Measurements from ENCODE around the gene PDLIM5. TPM values are rescaled to one million over a fixed set of nuclear protein-coding genes. Genes with fewer than 3 reads are reported as not detected.
"Not testable (repeated sequence)": the region's sequence is repeated elsewhere in the genome, so short reads cannot be mapped to it uniquely, and the experiment has no call there.

The PDLIM5 gene
- total RNA-seq, 1 donor from 2014 or later: 70.8 TPM

DNA sequence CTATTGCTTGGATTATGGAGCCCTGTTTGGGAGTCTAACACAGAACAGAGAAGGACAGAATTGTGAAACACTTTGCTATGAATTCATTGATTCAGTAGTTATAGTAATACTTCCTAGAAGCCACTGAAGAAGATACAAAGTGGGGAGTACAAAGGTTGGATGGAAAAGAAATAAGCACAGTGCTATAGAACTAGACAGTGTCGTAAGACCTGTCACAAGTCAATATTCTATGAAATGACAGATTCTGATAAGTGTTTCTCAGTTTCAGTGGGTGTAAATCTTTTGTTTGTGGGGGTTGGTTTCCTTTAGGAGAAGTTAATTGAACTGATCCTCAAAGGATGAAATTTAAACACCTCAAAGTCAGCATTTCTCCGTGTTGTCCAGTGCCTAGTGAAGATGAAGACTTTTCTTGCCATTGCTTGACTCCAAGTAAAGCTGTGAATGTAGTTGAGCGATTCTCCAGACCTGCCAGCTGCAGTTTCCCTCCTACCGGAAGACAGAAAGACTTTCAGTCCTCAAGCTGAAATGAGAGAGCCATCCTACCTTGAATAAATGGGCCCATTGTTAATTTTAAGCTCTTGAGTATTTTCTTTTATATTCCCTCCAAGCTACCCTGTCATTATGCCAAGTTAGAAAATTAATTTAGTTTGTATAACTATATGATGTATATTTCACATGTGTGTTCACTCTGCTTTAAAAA is 7.9 kb downstream of the PDLIM5 start:
- DNase-seq (ENCODE audit: low read depth in 2 of 2): no peak

DNA sequence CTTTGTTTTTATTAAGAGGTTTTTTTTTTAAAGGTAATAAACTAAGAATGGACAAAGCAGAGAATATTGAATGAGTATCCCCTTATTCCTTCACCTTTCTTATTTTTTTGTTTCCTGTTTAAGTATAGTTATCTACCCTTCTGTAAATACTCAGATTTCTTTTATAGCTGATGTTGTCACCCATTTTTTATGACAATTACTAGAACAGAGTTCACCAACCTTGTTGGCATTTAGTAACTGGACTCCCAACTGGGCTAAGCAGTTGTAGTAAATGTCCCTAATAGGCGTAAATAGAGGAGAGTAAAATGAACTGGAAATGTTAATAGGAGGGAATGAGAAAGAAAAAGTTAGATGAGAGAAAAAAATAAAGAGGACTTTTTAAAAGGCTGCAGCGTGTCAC is 9.8 kb downstream of the PDLIM5 start:
- no peak for DNase-seq (ENCODE audit: low read depth in 2 of 2)

DNA sequence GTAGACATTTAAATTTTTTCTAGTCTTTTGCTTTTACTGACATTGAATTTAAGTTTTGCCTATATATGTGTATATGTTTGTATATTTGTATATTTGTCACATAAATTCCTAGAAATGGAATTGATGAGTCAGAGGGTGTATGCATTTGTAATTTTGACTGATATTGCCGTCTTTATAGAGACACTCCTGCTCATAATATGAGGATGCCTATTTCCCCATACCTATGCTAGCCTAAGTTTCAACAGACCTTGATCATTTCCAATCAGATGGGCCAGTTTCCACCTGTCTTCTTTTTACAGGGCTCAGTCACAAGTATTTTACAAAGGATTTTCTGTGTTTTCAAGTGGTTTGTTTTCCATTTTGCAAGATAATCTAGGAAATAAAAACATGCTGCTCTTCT is 10.8 kb downstream of the PDLIM5 start:
- DNase-seq (ENCODE audit: low read depth in 2 of 2): no peak

DNA sequence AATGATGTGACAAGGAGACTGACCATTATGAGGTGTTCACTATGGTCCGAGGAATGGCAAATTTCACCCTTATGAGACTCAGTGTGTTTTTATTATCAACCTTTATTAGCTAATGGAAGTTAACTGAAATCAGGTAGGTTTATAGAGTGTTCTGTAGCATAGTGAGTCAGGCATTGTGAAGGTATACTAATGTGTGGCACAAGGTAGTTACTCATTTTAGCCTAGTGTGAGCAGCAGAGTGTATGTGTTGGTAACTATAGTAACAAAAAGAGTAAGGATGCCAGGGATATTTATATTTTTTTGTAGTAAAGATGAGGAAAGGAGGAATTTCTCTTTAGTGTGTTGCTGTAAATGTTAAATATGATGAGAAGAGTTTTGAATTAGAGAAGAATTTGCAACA is 12.0 kb downstream of the PDLIM5 start:
- DNase-seq (ENCODE audit: low read depth in 2 of 2): peak; percentile 26 to 45

DNA sequence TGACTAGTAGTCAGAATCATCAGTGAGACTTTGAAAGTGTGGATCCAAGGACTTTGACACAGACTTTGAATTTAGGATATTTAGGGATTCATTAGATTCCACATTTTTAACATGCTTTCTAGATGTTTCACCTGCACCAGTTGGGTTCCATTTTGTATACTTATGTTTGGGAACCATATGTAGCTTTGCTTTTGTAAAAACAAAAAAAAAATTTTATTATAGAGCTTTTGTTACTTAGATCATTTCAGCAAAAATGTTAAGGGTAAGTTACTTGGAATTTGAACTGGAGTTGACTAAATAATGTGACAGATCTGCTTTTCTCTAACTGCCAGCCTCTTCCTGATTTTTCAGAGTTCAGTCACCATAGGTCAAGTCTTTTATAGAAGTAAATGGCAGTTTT is 14.6 kb downstream of the PDLIM5 start:
- no peak for DNase-seq (ENCODE audit: low read depth in 2 of 2)

DNA sequence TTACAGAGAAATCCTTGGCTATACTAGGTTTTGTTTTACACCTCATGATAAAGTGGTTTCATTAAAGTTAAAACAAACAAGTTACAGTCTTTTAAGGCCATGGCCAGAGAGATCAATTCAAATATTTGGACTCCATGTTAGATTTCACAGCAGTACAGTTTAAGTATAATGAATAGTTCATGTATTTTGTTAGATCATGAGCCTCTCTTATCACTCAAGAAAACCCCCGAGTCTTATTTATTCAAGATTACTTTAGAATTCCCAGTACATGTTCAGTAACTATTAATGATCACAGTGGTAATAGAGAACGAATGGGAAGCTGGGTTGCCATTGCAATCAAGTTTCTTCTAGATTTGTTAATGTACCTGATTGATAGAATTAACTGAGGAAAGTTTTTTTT is 15.2 kb downstream of the PDLIM5 start:
- DNase-seq (ENCODE audit: low read depth in 2 of 2): no peak

DNA sequence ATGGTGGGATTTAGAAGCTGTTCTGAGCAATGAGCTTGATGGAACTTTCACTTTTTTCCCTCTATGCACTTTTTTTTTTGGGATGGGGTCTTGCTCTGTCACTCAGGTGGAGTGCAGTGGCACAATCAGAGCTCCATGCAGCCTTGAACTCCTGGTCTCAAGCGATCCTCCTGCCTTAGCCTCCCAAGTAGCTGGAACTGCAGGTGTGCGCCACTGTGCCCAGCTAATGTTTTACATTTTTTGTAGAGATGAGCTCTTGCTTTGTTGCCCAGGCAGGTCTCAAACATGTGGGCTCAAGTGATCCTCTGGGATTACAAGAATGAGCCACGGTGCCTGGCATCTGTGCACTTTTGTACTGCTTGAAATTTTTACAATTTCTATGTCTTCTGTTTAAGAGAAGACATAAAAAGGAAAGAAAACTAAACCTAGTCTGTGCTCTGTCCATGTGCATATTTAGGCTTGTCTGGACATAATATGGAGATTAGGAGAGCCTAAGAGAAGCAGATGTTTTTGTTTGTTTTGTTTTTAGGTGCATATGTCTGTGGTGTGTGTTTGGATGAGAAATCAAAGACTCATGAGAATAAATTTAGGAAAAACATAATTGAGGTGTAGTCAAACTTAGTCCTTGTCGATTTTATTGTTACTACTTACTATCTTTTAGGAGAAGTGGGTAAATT is 16.5 kb downstream of the PDLIM5 start:
- no peak for DNase-seq (ENCODE audit: low read depth in 2 of 2)

DNA sequence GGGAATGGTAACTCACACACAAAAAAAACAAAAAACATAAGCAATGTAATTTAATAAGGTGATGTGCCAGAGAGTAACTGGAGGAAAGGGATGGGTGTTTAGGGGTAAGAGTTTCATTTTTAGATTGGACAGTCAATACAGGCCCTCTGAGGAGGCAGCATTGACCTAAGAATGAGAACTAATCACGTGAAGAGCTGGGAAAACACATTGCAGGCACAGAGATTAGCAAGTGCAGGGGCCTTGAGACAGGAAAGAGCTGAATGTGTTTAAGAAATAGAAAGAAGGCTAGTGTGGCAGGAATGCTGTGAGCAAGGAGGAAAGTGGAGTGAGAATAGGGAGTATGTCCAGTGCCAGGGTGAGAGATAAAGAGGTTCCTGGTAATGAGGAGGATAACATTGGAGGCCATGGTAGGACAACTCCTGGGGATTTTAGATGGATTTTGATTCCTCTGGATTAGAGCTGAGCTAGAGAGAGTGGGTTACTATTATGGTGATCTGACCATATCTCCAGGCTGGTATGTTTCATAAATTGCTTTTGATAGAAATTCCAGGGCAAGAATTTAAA is 17.6 kb downstream of the PDLIM5 start:
- DNase-seq (ENCODE audit: low read depth in 2 of 2): peak in 1 of 2 donors; percentile 13

DNA sequence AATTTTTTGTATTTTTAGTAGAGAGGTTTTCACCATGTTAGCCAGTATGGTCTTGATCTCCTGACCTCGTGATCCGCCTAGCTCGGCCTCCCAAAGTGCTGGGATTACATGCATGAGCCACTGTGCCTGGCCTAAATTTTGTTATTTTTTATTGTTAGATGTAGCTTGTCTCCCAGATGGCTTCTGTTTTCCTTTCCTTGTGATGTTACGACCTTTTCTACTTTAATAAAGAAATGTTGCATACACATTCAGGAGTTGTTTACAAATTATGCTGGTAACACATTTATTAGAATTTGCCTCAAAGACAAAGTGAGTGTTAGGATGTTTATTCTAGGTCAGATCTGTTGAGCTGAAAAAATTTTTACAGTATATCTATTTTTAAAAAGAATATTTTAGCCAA is 18.4 kb downstream of the PDLIM5 start:
- no peak for DNase-seq (ENCODE audit: low read depth in 2 of 2)

DNA sequence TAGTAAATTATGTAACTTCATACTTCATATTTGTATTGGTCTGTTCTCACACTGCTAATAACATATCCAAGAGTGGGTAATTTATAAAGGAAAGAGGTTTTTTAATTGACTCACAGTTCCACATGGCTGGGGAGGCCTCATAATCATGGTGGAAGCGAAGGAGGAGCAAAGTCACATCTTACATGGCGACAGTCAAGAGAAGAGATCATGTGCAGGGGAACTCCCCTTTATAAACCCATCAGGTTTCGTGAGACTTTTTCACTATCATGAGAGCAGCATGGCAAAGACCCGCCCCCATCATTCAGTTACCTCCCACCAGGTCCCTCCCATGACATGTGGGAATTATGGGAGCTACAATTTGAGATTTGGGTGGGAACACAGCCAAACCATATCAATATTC is 19.0 kb downstream of the PDLIM5 start:
- not testable (repeated sequence) for DNase-seq (ENCODE audit: low read depth in 2 of 2)

DNA sequence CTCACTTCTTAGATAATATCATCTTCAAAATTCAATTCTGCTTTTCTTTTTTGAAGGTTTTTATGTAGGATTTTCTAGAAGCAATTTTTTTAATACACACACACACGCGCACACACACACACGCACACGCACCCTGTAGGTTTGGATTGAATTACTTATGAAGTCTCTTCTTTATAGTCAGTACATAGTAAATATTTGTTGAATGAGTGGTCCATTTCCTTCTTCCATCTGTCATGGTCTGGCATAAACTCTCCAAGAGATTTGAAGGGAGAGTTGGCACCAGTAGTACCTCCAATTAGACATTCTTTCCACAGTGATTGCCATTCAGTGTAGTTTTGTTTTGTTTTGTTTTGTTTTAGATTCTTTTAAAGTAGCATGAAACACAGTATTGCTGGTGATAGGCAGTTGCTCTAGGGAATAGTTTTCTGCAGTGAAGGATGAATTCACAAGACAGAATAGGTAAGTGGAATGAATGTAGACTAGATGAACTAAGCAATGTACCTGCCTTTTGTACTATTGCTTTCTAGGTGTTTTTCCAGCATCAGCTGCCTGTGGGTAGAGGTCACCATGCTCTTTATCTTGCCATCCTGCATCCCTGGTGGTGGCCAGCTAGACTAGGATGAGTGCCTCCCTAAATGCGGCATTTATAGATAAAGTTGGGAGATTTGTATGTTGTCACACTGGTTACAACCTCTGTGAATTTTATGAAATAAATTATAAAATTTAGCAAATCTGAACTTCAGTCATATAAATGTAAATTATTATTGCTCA is 20.5 kb downstream of the PDLIM5 start:
- peak; percentile 83 to 86 for DNase-seq (ENCODE audit: low read depth in 2 of 2)

DNA sequence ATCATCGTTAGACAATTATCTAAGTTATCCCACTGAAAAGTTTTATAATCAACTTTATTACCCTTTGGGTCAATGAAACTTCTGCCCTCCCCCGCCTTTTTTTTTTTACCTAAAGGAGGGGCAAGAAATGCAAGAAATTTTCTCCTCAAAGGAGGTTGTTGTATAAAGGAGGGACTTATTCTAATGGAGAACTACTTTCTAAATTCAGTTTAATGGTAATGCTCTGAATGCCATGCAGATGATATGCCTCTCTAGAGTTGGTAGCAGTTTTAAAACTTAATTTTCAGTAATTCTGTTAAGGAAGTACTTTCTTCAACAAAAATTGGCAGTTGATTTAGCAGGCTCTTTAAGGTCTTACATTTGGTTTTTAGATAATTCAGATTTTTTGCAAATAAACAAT is 23.3 kb downstream of the PDLIM5 start:
- no peak for DNase-seq (ENCODE audit: low read depth in 2 of 2)

DNA sequence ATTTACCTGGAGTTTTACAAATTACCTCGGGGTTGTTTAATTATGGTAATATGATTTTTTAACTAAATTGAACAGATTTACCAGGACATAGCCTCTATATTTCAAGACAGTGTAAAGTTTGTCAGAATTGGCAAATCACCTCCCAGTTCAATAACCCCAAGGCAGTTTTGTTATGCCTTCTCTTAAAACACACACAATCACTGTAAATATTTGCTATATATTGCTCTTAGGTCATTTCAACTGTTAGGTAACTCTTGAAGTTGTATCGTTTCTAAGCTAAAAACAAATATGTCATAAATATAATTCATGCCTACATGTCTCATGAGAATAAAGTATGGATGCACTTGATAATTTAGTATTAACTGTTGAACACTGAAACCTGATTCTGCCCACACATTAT is 24.1 kb downstream of the PDLIM5 start:
- DNase-seq (ENCODE audit: low read depth in 2 of 2): no peak

DNA sequence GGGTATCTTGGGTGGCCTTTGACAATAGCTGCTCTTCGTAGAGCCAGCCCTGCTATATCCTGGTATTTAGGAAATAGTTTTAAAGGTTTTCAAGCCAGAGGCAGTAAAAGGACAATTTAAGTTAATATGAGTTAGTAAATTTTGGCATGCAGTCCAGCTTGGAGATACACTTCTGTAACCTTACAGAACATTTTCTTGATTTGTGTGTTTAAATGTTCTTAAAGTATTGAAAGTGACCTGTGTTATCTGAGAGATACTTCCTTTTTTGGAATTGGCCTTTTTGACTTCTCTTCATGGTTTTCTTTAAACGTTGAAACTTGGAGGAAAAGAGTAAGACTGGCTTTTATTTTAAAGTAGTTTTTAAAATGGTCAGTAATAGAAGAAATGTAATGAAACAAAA is 25.5 kb downstream of the PDLIM5 start:
- DNase-seq (ENCODE audit: low read depth in 2 of 2): no peak

DNA sequence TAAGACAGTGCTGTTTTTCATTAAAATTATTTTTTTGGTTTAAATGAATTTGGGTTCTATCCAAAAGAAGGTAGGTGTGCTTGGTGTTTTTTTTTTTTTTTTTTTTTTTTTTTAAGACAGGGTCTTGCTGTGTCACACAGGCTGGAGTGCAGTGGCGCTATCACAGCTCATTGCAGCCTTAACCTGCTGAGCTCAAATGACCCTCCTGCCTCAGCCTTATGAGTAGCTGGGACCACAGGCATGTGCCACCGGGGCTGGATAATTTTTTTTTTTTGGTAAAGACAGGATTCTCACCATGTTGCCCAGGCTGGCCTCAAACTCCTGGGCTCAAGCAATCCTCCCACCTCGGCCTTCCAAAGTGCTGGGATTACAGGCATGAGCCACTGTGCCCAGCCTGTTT is 27.1 kb downstream of the PDLIM5 start:
- DNase-seq (ENCODE audit: low read depth in 2 of 2): not testable (repeated sequence)

DNA sequence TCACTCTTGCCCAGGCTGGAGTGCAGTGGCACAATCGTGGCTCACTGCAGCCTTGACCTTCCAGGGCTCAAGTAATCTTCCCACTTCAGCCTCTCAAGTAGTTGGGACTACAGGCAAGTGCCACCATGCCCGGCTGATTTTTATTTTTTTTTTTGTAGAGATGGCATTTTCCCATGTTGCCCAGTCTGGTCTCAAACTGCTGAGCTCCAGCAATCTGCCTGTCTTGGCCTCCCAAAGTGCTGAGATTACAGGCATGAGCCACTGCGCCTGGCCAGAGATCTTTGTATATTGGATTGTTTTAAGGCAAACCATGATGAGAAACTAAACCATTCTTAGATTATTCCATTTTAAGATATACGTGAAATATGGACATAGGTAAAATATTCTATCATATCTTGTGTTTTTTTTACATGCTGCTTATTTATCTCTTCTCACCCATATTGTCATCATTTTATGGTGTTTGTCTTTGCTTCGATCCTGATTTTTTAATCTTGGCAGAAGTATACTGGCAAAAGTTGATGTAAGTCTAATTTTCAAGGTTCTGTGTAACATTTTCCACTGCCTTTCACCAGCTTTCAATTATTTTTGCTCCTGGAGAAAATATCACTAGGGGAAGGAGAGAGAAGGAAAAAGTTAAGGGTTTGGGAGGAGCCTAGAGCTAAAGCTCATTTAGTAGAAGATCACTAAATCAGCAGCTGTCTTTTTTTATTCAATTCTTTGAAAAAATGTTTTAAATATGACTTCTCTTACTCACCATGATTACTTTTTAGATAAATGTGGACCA is 27.8 kb downstream of the PDLIM5 start:
- DNase-seq (ENCODE audit: low read depth in 2 of 2): no peak

DNA sequence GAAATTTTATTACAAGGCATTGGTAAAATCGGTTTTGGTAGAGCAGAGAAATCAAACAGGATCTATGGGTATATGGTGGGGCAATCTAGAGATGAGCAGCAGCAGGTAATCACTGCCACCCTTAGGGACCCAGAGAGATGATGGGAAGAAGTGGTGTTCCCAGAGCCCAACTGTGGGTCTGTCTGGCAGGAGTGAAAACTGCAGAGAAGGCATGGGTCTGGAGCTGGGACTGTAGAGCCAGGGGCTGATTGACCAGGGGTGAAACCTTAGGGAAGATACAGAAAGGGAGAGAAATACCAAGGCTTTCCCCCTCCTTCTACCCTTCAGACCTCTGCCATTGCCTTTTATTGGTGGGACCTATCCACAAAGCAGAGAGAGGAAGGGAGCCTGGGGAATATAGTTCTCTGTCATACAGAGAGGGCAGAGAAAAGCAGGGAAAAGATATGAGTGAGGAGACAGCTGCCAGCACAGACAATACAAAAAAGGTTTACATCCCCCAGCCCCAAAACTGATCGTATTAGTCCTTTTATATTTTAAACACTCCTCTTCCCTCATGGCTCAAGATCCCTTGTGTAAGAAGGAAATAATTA is 28.7 kb downstream of the PDLIM5 start:
- DNase-seq (ENCODE audit: low read depth in 2 of 2): no peak

DNA sequence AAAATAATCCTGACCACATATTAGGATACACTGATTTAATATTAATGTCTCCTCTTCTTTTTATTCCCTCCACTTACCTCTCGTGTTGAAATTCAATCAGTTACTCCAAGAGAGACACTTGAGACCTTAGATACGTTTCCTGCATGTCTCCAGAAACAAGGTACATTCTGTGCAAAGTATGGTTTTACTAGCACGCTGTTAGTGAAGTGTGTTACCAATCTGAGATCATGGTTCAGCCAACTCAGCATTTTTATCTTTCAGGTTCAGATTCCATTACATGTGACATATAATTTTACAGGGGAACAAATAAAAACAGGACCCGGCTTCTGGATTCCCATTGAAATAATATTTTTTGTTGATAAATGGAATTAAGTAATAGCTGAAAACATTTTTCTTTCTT is 32.2 kb downstream of the PDLIM5 start:
- DNase-seq (ENCODE audit: low read depth in 2 of 2): no peak

DNA sequence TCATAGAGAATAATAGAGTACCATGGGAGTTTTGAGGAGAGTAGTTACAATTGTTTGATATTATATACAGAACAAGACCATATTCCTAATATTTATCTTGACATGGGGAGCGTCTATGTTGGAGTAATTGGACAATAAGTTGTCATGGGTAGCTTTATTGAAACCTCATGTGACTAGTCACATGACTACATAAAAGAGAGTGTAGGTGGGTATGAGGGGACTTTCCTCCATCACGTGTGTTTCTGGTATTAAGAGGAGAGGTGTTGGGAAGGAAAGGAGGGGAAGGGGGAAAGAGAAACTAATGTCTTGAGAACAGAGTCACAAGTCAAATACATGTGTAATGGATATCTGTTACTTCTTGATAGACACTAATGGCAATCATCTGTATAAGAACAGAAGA is 33.1 kb downstream of the PDLIM5 start:
- DNase-seq (ENCODE audit: low read depth in 2 of 2): no peak

DNA sequence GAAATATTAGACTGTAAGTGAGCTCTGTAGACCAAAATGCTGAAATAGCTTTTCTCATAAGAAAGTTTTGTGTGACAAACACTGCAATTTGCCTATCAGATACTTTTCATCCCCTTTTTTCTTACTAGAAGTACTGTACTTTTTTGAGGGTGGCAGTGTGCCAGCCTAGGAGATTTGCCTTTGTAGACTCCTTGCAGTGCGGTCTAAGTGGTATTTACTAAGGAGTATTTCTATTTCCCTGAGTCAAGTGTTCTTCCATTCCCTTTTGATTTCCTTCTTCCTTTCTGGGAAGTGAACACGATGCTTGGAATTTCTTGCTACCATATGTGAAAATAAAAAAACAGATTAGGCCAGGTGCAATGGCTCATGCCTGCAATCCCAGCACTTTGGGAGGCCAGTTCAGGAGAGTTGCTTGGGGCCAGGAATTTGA is 34.6 kb downstream of the PDLIM5 start:
- peak in 1 of 2 donors; percentile 61 for DNase-seq (ENCODE audit: low read depth in 2 of 2)

DNA sequence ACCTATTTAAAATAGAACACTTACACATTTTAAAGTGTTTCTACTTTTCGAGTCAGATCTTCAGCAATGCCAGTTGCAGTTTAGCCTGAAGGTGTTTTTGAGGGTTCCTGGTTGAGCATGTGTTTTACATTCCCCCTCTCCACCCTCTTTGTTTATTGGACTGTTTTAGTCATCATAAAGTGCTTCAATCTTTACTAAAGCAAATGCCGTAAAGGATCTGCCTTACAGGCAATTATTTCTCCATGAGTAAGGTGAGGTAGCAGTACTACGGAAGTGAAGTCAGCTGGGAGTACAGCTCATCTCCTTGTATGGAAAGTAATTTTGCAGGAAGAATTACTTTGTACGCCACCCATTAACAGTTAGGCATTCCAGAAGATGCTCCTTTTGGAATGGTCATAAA is 36.9 kb downstream of the PDLIM5 start:
- peak in 1 of 2 donors; percentile 60 for DNase-seq (ENCODE audit: low read depth in 2 of 2)
